Right kidney (tissue), 1 donor: ENCODE data around the gene ETF1.

Experiments
- DNase-seq: peaks from one replicate; pipeline ENCODE4 v3.0.0-alpha.2; 2016

Gene ETF1

DNA sequence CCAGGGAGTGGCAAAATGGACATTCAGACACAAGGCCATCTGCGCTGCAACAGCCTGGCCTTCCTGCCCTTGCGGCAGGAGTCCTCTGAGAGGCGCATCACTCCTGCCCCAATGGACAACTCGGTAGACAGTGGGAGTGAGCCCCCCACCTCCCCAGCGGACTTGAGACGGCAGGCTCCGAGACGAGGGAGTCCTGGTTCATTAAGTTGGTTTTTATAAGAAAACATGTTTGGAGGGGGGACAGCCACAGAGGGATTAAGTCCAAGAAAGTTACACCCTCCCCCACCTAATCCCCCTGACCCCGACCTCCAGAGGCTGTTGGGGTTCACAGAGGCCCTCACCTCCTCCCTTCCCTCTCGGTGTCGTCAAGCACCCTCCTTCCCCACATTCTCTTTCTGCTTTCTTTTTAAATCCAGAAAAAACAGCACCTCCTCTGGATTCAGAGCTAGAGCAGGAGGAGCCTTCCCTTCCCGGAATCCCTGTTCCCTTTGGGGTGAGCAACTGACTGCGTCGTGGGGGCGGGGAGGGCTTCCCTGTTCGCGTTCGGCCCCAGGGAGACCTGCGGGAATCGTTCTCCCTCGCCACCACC lies 79.5 kb downstream of the ETF1 start:
- no peak for DNase-seq

DNA sequence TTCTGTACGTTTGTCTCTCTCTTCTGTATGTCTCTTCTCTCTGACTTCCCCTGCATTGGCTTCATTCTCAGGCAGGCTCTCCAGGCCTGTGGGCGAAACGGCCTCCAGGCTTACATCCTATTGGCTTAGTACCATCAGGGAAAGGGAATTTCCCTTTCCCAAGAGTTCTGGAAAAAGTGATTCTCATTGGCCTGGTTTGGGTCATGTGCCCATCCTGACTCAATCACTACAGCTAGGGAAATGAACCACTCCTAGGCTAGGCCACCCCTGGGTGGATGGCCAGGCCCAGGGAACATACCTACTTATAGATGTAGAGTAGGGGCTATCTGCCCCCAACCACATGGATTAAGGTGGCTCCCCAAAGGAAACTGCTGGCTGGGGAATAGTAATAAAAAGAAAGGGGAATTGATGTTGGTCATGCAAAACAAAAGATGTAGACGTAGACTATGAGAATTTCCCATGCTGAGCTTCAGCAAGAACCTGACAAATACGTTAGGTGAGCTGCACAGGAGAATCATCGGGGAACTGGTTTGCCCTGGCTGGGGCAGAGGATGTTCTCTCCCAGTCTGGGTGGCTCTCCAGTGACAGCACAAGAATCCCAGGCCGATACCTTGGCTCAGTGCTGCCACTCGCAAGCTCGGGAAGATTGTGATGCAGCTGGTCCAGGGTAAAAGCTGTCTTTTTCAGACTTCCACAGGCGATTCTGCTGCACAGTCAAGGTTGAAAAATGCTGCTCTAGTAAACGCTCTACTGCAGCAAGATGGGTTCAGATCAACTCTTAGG lies 81.5 kb downstream of the ETF1 start:
- DNase-seq: no peak

DNA sequence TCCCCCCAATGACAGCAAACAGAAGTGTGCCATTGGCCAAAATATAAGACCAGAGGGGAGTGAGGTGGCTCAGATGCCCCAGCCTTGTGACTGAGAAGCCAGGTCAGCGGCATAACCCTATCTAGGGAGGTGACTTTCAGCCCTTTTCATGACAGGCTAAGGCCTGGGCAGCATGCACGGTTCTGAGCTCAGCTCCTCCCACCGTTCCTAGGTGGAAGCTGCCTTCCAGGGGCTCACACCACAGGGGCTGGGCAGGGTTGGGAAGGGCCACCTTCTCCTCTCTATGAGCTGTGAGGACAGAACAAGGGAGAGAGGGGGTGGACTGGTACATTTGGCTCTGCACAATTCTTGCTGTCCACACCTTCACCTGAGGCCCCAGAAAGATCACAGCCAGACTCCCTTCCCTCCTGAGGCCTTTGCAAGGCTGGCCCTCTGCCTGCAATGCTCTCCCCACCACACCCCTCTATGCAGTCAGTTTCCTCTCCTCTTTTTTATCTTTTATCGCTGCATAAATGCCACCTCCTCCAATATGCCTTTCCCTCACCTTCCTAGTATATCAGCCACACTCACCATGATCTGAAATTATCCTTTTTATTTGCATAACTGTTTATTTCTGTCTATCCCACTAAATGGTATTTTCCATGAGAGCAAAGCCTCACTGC lies 82.9 kb downstream of the ETF1 start:
- no peak for DNase-seq

DNA sequence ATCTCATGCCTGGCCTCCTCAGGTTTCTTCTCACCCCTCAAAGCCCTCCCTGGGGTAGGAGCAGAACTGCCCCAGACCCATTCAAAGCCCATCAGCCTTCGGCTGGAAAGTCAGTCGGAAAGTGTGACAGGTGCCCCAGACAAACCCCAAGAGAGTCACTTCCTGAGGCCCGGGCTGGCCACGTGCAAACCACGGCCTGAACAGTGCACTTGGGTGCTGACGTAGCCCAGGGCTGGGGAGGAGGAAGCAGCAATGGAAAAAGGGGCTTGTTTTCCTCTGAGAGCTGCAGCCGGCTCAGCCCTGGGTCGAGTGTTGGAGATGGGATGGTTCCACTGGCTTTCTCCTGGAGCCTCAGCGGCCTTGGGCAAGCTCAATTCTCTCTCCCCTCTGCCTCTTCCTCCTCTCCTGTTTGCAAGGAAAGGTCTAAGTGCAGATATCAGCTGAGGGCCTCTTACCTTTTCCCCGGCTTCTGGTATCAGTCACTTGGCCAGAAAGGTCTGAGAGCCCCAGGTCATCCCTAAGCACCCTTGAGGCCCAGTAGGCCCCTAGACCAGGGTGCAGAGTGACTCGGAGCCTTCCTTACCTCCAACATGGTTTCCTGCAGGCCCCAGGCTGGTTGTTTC lies 83.6 kb downstream of the ETF1 start:
- no peak for DNase-seq

DNA sequence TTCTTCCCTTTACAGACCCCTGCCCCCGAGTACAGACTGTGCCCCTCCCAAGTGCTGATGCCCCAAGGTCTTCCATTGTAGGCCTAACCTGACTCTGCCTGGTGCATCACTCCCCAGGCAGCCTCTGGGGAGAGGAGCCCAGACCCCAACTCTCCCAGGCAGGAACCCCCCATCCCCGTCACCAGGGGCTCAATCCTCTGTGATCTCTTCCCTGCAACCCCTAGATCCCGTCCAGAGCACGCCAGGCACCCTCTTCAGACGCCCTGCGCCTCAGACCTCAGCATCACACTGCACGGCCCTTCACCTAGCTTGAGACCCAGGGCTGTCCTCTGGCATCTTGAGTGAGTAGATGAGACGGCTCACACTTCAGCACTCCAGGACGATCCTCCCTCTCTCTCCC lies 84.2 kb downstream of the ETF1 start:
- no peak for DNase-seq

DNA sequence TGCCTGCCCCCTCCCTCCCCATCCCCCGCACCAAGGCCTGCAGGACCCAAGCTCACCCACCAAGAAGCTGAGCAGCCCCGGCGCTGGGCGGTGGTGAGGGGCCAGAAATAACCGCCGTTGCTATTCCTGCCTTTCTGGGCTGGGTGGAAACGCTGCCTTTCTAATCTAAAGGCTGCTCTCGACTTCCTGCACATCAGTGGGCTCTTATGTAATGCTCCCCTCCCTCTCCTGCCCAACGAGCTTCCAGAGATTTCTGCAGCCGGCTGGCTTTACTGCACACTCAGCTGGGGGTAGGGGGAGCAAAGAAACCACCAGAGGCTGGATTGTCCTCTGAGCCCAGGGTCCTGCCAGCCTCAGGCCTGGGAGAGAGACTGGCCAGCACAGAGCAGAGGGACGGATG lies 84.7 kb downstream of the ETF1 start:
- DNase-seq: no peak

DNA sequence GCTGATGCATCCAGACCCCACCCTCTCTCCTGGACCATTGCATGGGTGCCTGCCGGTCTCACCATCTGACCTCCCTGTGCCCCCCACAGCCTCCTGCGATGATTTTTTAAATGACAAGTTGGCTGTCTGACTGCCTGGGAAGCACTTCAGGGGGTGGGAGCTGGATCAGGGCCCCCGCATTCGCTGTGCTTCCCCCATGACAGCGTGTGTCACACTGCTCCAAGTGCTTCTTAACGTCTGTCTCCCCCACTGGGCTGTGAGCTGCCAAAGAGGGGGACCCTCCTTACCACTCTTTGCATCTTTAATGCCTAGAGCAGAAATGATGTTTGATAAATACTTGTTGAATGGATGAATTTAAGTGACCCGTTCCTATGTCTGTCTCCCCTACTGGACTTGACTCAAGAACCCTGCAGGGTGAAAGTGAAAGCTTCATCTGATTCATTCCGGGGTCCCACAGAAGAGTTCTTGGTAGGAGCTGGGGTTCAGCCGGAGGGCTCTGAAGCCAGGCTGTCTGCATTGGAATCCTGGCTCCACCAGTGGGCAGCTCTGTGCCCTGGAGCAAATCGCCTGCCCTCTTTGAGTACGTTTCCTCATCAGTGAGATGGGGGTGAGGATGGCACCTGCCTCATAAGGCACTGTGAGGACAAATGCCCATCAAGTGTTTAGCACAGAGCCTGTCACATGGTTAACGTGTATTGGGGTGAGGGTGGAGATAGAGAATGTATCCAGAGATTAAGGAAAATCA lies 85.3 kb downstream of the ETF1 start:
- DNase-seq: no peak
